K562 (cell line): ENCODE results near the gene SERPINH1. TPM values are rescaled to one million over a fixed set of nuclear protein-coding genes. Genes with fewer than 3 reads are reported as not detected.

Source experiments
- CBX3 ChIP-seq, 2 experiments: IDR thresholded peaks; 1 replicate in 1 of 2; 2 replicates in 1 of 2; pipeline ENCODE4 v1.6.1; 2012; ENCODE audit warnings: inconsistent platforms in 2 of 2, low read length in 2 of 2, borderline replicate concordance in 1 of 2, control low read depth in 1 of 2
- EP300 ChIP-seq: IDR thresholded peaks from 2 replicates; pipeline ENCODE4 v1.6.1; 2012; ENCODE audit warnings: low read length, improper control_type of control experiment
- HDAC8 ChIP-seq: fragments of 450-650 bp; IDR thresholded peaks from 2 replicates; pipeline ENCODE4 v1.6.1; 2016; ENCODE audit warnings: mild to moderate bottlenecking, missing genetic modification characterization, moderate library complexity, missing compliant biosample characterization
- HMGN3 ChIP-seq: IDR thresholded peaks from 2 replicates; pipeline ENCODE4 v1.6.1; 2011; ENCODE audit warnings: borderline replicate concordance, low read depth, mild to moderate bottlenecking, mixed read lengths, low read length; ENCODE audit not compliant: insufficient read length; ENCODE audit errors: extremely low read depth
- NFE2L1 ChIP-seq: fragments of 450-650 bp; IDR thresholded peaks from 2 replicates; pipeline ENCODE4 v1.6.1; 2016; ENCODE audit warnings: missing genetic modification characterization, low read depth, mild to moderate bottlenecking, missing compliant biosample characterization, moderate library complexity, borderline replicate concordance
- RBM25 ChIP-seq: fragments of 200-400 bp; formaldehyde crosslinking; IDR thresholded peaks from 2 replicates; pipeline ENCODE4 v1.6.1; 2018; ENCODE audit warnings: low read length, low read depth, moderate library complexity; ENCODE audit not compliant: severe bottlenecking
- TCF3 ChIP-seq: sonication (generic); formaldehyde crosslinking; IDR thresholded peaks from 2 replicates; pipeline ENCODE4 v1.4.0; 2020; ENCODE audit warnings: mild to moderate bottlenecking, missing genetic modification reagents
- YBX1 ChIP-seq: fragments of 450-650 bp; IDR thresholded peaks from 2 replicates; pipeline ENCODE4 v1.7.1; 2016; ENCODE audit warnings: mild to moderate bottlenecking
- ZBTB17 ChIP-seq: fragments of 450-650 bp; formaldehyde crosslinking; IDR thresholded peaks from 2 replicates; pipeline ENCODE4 v1.4.0; 2020; ENCODE audit warnings: mild to moderate bottlenecking
- ZNF699 ChIP-seq: fragments of 250-450 bp; sonication (Bioruptor Pico); IDR thresholded peaks from 2 replicates; pipeline ENCODE4 v1.8.0; 2021; ENCODE audit warnings: mild to moderate bottlenecking, moderate library complexity; ENCODE audit not compliant: insufficient replicate concordance
- polyA plus RNA-seq, 8 experiments: library from polyadenylated mRNA; depleted of rRNA in 4 of 8; stranded (reverse) in 5 of 8; unstranded in 3 of 8; fragments of >200 nt; fragmentation: Nextera tagmentation in 2 of 8; fragmentation: Illumina TruSeq in 1 of 8; extraction: Ambion mirVana in 2 of 8; extraction: Trizol in 1 of 8; gene quantifications; 2 replicates each; pipeline versions ENCODE4 v1.2.1 to v1.2.3, GENCODE V29; 2011 to 2014; ENCODE audit warnings: inconsistent platforms in 1 of 8, missing spikeins in 1 of 8
- total RNA-seq, 7 experiments: library from RNA; depleted of rRNA in 6 of 7; stranded (reverse); fragments of >200 nt in 6 of 7; fragmentation: Illumina TruSeq in 2 of 7; extraction: Trizol in 2 of 7; gene quantifications; 2 replicates each; pipeline versions ENCODE4 v1.2.1 to v1.2.3, GENCODE V29; 2011 to 2021; ENCODE audit warnings: low replicate concordance in 1 of 7
- TF ChIP-seq, protein P1 (sequence below), 2 experiments: fragments of 450-650 bp; formaldehyde crosslinking in 1 of 2; IDR thresholded peaks; 2 replicates each; pipeline versions ENCODE4 v1.4.0 to v1.6.1; 2014 to 2020; ENCODE audit warnings: mild to moderate bottlenecking in 2 of 2, borderline replicate concordance in 1 of 2, low read depth in 1 of 2
- TF ChIP-seq, protein P2 (sequence below): fragments of 450-650 bp; formaldehyde crosslinking; IDR thresholded peaks from 2 replicates; pipeline ENCODE4 v1.4.0; 2022; ENCODE audit warnings: mild to moderate bottlenecking, moderate library complexity
- TF ChIP-seq, protein P3 (sequence below): sonication (generic); formaldehyde crosslinking; IDR thresholded peaks from 2 replicates; pipeline ENCODE4 v1.8.1; 2023; ENCODE audit warnings: mild to moderate bottlenecking, missing genetic modification reagents
- TF ChIP-seq, protein P4 (sequence below), 2 experiments: fragments of 150-350 bp in 1 of 2; IDR thresholded peaks; 2 replicates each; pipeline ENCODE4 v1.6.1; 2012 to 2016; ENCODE audit warnings: low read depth in 2 of 2, low read length in 2 of 2, mild to moderate bottlenecking in 1 of 2, moderate library complexity in 1 of 2

Gene SERPINH1
- total and polyA plus RNA-seq, 9 of the 15 experiments (the other 6 are each of a cell fraction or from before 2014, with no cell fraction given) = 2.8 to 106 (median 67.9) TPM

DNA sequence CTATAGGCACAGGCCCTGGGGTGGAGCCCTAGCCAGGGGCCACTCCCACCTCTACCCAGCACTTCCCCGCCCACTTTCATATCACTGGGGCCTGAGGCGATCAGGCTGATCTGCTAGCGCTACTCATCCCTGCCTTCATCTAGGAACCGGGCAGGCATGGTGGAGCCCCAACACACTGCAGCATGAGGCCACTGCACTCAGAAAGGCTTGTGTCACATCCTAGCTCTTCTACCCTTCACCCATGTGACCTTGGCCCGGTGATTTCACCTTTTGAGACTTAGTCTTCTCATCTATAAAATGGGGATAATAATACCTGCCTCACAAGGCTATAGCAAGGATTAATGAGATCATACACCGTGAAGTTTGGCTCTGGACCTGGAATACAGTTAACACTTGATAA lies 18.2 kb upstream of the SERPINH1 start (continued):
- TF ChIP-seq, protein P1, sequence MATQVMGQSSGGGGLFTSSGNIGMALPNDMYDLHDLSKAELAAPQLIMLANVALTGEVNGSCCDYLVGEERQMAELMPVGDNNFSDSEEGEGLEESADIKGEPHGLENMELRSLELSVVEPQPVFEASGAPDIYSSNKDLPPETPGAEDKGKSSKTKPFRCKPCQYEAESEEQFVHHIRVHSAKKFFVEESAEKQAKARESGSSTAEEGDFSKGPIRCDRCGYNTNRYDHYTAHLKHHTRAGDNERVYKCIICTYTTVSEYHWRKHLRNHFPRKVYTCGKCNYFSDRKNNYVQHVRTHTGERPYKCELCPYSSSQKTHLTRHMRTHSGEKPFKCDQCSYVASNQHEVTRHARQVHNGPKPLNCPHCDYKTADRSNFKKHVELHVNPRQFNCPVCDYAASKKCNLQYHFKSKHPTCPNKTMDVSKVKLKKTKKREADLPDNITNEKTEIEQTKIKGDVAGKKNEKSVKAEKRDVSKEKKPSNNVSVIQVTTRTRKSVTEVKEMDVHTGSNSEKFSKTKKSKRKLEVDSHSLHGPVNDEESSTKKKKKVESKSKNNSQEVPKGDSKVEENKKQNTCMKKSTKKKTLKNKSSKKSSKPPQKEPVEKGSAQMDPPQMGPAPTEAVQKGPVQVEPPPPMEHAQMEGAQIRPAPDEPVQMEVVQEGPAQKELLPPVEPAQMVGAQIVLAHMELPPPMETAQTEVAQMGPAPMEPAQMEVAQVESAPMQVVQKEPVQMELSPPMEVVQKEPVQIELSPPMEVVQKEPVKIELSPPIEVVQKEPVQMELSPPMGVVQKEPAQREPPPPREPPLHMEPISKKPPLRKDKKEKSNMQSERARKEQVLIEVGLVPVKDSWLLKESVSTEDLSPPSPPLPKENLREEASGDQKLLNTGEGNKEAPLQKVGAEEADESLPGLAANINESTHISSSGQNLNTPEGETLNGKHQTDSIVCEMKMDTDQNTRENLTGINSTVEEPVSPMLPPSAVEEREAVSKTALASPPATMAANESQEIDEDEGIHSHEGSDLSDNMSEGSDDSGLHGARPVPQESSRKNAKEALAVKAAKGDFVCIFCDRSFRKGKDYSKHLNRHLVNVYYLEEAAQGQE (IDR thresholded peaks at IDR 0.05; ENCODE audit: borderline replicate concordance) = no peak
- TF ChIP-seq, protein P1 (CRISPR knock-in tag; IDR thresholded peaks at IDR 0.05; ENCODE audit: low read depth) = no peak
- TF ChIP-seq EP300 (no peak), ZBTB17 (CRISPR knock-in tag) (0 out of 2 replicates have a peak, but pooled peaks have one; percentile 60), CBX3 (IDR thresholded peaks at IDR 0.05; ENCODE audit: borderline replicate concordance in 1 of 2, low read length in 2 of 2) (peak in 1 of 2 experiments; percentile 88; a peak in 2 of 3 replicates), YBX1 (no peak), HDAC8 (tag) (no peak), NFE2L1 (tag) (no peak), TCF3 (CRISPR knock-in tag) (no peak), ZNF699 (CRISPR knock-in tag) (no peak), RBM25 (peak; percentile 93), HMGN3 (no peak)
- TF ChIP-seq, protein P2, sequence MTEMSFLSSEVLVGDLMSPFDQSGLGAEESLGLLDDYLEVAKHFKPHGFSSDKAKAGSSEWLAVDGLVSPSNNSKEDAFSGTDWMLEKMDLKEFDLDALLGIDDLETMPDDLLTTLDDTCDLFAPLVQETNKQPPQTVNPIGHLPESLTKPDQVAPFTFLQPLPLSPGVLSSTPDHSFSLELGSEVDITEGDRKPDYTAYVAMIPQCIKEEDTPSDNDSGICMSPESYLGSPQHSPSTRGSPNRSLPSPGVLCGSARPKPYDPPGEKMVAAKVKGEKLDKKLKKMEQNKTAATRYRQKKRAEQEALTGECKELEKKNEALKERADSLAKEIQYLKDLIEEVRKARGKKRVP (CRISPR knock-in tag) = no peak
- TF ChIP-seq, protein P3, sequence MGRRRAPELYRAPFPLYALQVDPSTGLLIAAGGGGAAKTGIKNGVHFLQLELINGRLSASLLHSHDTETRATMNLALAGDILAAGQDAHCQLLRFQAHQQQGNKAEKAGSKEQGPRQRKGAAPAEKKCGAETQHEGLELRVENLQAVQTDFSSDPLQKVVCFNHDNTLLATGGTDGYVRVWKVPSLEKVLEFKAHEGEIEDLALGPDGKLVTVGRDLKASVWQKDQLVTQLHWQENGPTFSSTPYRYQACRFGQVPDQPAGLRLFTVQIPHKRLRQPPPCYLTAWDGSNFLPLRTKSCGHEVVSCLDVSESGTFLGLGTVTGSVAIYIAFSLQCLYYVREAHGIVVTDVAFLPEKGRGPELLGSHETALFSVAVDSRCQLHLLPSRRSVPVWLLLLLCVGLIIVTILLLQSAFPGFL (CRISPR knock-in tag) = no peak
- TF ChIP-seq, protein P4, sequence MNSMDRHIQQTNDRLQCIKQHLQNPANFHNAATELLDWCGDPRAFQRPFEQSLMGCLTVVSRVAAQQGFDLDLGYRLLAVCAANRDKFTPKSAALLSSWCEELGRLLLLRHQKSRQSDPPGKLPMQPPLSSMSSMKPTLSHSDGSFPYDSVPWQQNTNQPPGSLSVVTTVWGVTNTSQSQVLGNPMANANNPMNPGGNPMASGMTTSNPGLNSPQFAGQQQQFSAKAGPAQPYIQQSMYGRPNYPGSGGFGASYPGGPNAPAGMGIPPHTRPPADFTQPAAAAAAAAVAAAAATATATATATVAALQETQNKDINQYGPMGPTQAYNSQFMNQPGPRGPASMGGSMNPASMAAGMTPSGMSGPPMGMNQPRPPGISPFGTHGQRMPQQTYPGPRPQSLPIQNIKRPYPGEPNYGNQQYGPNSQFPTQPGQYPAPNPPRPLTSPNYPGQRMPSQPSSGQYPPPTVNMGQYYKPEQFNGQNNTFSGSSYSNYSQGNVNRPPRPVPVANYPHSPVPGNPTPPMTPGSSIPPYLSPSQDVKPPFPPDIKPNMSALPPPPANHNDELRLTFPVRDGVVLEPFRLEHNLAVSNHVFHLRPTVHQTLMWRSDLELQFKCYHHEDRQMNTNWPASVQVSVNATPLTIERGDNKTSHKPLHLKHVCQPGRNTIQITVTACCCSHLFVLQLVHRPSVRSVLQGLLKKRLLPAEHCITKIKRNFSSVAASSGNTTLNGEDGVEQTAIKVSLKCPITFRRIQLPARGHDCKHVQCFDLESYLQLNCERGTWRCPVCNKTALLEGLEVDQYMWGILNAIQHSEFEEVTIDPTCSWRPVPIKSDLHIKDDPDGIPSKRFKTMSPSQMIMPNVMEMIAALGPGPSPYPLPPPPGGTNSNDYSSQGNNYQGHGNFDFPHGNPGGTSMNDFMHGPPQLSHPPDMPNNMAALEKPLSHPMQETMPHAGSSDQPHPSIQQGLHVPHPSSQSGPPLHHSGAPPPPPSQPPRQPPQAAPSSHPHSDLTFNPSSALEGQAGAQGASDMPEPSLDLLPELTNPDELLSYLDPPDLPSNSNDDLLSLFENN (IDR thresholded peaks at IDR 0.05; ENCODE audit: low read depth in 2 of 2, low read length in 2 of 2) = no peak
